Left ventricle myocardium inferior (tissue), 1 donor: ENCODE results near the gene SESTD1. TPM values are rescaled to one million over a fixed set of nuclear protein-coding genes. Genes with fewer than 3 reads are reported as not detected.
A peak's percentile ranks its signal among the peaks of the same experiment; 100 is the strongest.

Experiments used
- DNase-seq: peaks from one replicate; pipeline ENCODE4 v3.0.0-alpha.2; 2020
- H3K27ac ChIP-seq: fragments of 200-600 bp; replicated peaks from 2 replicates; pipeline ENCODE4 v1.8.0; 2021
- H3K27me3 ChIP-seq: fragments of 200-600 bp; 2 replicates; pipeline ENCODE4 v1.8.0; 2021; ENCODE audit warnings: low read depth
- H3K36me3 ChIP-seq: fragments of 200-600 bp; 2 replicates; pipeline ENCODE4 v1.8.0; 2021
- H3K4me1 ChIP-seq: fragments of 200-600 bp; 2 replicates; pipeline ENCODE4 v1.8.0; 2021
- H3K4me3 ChIP-seq: fragments of 200-600 bp; 2 replicates; pipeline ENCODE4 v1.8.0; 2021; ENCODE audit warnings: mild to moderate bottlenecking, moderate library complexity
- H3K9me3 ChIP-seq: fragments of 200-600 bp; replicated peaks from 2 replicates; pipeline ENCODE4 v1.8.0; 2021
- CTCF ChIP-seq: fragments of 200-600 bp; IDR thresholded peaks from 2 replicates; pipeline ENCODE4 v1.8.0; 2021; ENCODE audit warnings: antibody characterized with exemption, mild to moderate bottlenecking, borderline replicate concordance
- intact Hi-C: fragments of 100-400 bp; cut with micrococcal nuclease; formaldehyde crosslinking; loops from one replicate; pipeline ENCODE4 v1.11.0; 2022
- total RNA-seq: library from RNA; stranded (reverse); fragmentation: NEBNext Ultra II Directional; extraction: Animal tissue kit (Norgen Biotek cat#: 25700); gene quantifications from one replicate; pipeline ENCODE4 v1.2.1, GENCODE V29; 2021
- donor health status: DM: no; HTN: yes; CAD: no; lungs with severe emphysema.

SESTD1 gene
- total RNA-seq, 1 donor from 2014 or later, result 33.7 TPM

GRCh38 chr2:179240481-179241451 is 23.9 kb downstream of the SESTD1 start:
- peak overlapping the region; percentile 1 for H3K27ac ChIP-seq
- intact Hi-C loops, result no loop called here
- no peaks in the 10 kb centered on the region for H3K9me3 ChIP-seq
- H3K36me3 ChIP-seq, result no peaks in the 10 kb centered on the region
- no peak for DNase-seq
- no peaks in the 10 kb centered on the region for H3K27me3 ChIP-seq
- H3K4me1 ChIP-seq, result peaks cover 48% of the 10 kb centered on the region
- TF ChIP-seq CTCF, result no peak
- H3K4me3 ChIP-seq, result no peak overlapping the region

- DNase-seq, result no peak
- H3K4me1 ChIP-seq, result peaks cover 58% of the 10 kb centered on the region
- intact Hi-C loops, result no loop called here
- H3K27ac ChIP-seq, result peak overlapping the region; percentile 1
- no peaks in the 10 kb centered on the region for H3K9me3 ChIP-seq
- H3K36me3 ChIP-seq, result no peaks in the 10 kb centered on the region
- H3K27me3 ChIP-seq, result no peaks in the 10 kb centered on the region
- no peak overlapping the region for H3K4me3 ChIP-seq
- no peak for TF ChIP-seq CTCF
Observed at GRCh38 chr2:179239838-179240237, 24.8 kb downstream of the SESTD1 start.

GRCh38 chr2:179239195-179239594 is 25.4 kb downstream of the SESTD1 start:
- Histone ChIP-seq H3K4me1 (peaks cover 58% of the 10 kb centered on the region), H3K27me3 (no peaks in the 10 kb centered on the region), H3K4me3 (no peak overlapping the region), H3K27ac (no peak overlapping the region), H3K36me3 (no peaks in the 10 kb centered on the region), H3K9me3 (no peaks in the 10 kb centered on the region)
- DNase-seq, result no peak
- intact Hi-C loops, result no loop called here
- TF ChIP-seq CTCF, result no peak

- H3K4me3 ChIP-seq, result no peak overlapping the region
- no peaks in the 10 kb centered on the region for H3K36me3 ChIP-seq
- intact Hi-C loops, result no loop called here
- no peak overlapping the region for H3K27ac ChIP-seq
- no peaks in the 10 kb centered on the region for H3K27me3 ChIP-seq
- TF ChIP-seq CTCF, result no peak
- H3K4me1 ChIP-seq, result peaks cover 58% of the 10 kb centered on the region
- no peaks in the 10 kb centered on the region for H3K9me3 ChIP-seq
- no peak for DNase-seq
Observed at GRCh38 chr2:179238027-179238426, 26.6 kb downstream of the SESTD1 start.

GRCh38 chr2:179237209-179237946 is 27.3 kb downstream of the SESTD1 start:
- DNase-seq, result no peak
- intact Hi-C loops, result no loop called here
- Histone ChIP-seq H3K4me3 (no peak overlapping the region), H3K27ac (no peak overlapping the region), H3K36me3 (no peaks in the 10 kb centered on the region), H3K9me3 (peaks cover 4% of the 10 kb centered on the region), H3K27me3 (no peaks in the 10 kb centered on the region), H3K4me1 (peaks cover 58% of the 10 kb centered on the region)
- TF ChIP-seq CTCF, result no peak
